Fibroblast of the aortic adventitia (primary cell): ENCODE measurements around the gene DDX41. TPM values are rescaled to one million over a fixed set of nuclear protein-coding genes. Genes with fewer than 3 reads are reported as not detected.

Experiments used
- DNase-seq: peaks from one replicate; pipeline ENCODE4 v3.0.0-alpha.2; 2010; ENCODE audit warnings: low read depth
- H3K4me3 ChIP-seq: 2 replicates; pipeline ENCODE4 v1.5.1; 2011; ENCODE audit warnings: low read depth, mild to moderate bottlenecking, control low read depth, low read length, moderate library complexity
- total RNA-seq: library from RNA; depleted of rRNA; stranded (reverse); fragments of >200 nt; gene quantifications from 2 replicates; pipeline ENCODE4 v1.2.3, GENCODE V29; 2012; ENCODE audit warnings: low replicate concordance
- TF ChIP-seq, protein P1 (sequence below): IDR thresholded peaks from 2 replicates; pipeline ENCODE4 v1.5.1; 2011; ENCODE audit warnings: mild to moderate bottlenecking, low read length, control low read depth, inconsistent platforms; ENCODE audit not compliant: insufficient read depth

The DDX41 gene
- total RNA-seq, 1 donor = 58.5 TPM

GRCh38 chr5:177472460-177473442 is 44.0 kb downstream of the DDX41 start:
- H3K4me3 ChIP-seq = peak overlapping the region; percentile 90
- TF ChIP-seq, protein P1, sequence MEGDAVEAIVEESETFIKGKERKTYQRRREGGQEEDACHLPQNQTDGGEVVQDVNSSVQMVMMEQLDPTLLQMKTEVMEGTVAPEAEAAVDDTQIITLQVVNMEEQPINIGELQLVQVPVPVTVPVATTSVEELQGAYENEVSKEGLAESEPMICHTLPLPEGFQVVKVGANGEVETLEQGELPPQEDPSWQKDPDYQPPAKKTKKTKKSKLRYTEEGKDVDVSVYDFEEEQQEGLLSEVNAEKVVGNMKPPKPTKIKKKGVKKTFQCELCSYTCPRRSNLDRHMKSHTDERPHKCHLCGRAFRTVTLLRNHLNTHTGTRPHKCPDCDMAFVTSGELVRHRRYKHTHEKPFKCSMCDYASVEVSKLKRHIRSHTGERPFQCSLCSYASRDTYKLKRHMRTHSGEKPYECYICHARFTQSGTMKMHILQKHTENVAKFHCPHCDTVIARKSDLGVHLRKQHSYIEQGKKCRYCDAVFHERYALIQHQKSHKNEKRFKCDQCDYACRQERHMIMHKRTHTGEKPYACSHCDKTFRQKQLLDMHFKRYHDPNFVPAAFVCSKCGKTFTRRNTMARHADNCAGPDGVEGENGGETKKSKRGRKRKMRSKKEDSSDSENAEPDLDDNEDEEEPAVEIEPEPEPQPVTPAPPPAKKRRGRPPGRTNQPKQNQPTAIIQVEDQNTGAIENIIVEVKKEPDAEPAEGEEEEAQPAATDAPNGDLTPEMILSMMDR = no peak
- no peak for DNase-seq

- peak; percentile 70 for DNase-seq
- H3K4me3 ChIP-seq = peak overlapping the region; percentile 90
- TF ChIP-seq, protein P1 = peak; percentile 1
Measured at GRCh38 chr5:177471610-177472356, 45.0 kb downstream of the DDX41 start.

GRCh38 chr5:177470759-177471536 is 45.8 kb downstream of the DDX41 start:
- DNase-seq = peak; percentile 63
- TF ChIP-seq, protein P1 = peak; percentile 26
- H3K4me3 ChIP-seq = peak overlapping the region; percentile 90

GRCh38 chr5:177469750-177470525 is 46.8 kb downstream of the DDX41 start:
- TF ChIP-seq, protein P1 = no peak
- no peak for DNase-seq
- peak overlapping the region; percentile 90 for H3K4me3 ChIP-seq

GRCh38 chr5:177468685-177469628 is 47.8 kb downstream of the DDX41 start:
- H3K4me3 ChIP-seq = peak overlapping the region; percentile 32
- TF ChIP-seq, protein P1 = no peak
- DNase-seq = peak; percentile 81
